Esophagus muscularis mucosa (tissue), 4 donors: Measurements from ENCODE around the gene EMID1. TPM values are rescaled to one million over a fixed set of nuclear protein-coding genes. Genes with fewer than 3 reads are reported as not detected.

ENCODE experiments used
- DNase-seq: peaks from one replicate; pipeline ENCODE4 v3.0.0-alpha.2; 2017; ENCODE audit errors: extremely low spot score
- H3K27ac ChIP-seq, 4 donors: fragments of 200-600 bp; sonication (generic); replicated peaks in 1 of 4; 1 replicate in 3 of 4; 2 replicates in 1 of 4; pipeline ENCODE4 v1.5.1; 2016 to 2019; ENCODE audit warnings: mild to moderate bottlenecking in 1 of 4
- H3K27me3 ChIP-seq, 4 donors: fragments of 200-600 bp; sonication (generic); one replicate each; pipeline versions ENCODE4 v1.5.1 to v1.6.0; 2016 to 2019
- H3K36me3 ChIP-seq, 4 donors: fragments of 200-600 bp; sonication (generic); one replicate each; pipeline ENCODE4 v1.5.1; 2016 to 2019
- H3K4me1 ChIP-seq, 4 donors: fragments of 200-600 bp; sonication (generic); one replicate each; pipeline ENCODE4 v1.5.1; 2016 to 2019
- H3K4me3 ChIP-seq, 4 donors: fragments of 200-600 bp; sonication (generic); 1 replicate in 2 of 4; 2 replicates in 2 of 4; pipeline ENCODE4 v1.5.1; 2016 to 2019; ENCODE audit warnings: mild to moderate bottlenecking in 4 of 4, moderate library complexity in 1 of 4
- H3K9me3 ChIP-seq, 4 donors: fragments of 200-600 bp; sonication (generic); 1 replicate in 3 of 4; 2 replicates in 1 of 4; pipeline ENCODE4 v1.5.1; 2016 to 2019
- EP300 ChIP-seq: sonication (generic); formaldehyde crosslinking; IDR thresholded peaks from one replicate; pipeline ENCODE4 v1.6.1; 2017; ENCODE audit warnings: antibody characterized with exemption
- POLR2A ChIP-seq: fragments of 450-650 bp; IDR thresholded peaks from one replicate; pipeline ENCODE4 v1.6.1; 2017; ENCODE audit warnings: antibody characterized with exemption, moderate library complexity, mild to moderate bottlenecking, low read depth
- POLR2AphosphoS5 ChIP-seq, 2 donors: sonication (generic); formaldehyde crosslinking; IDR thresholded peaks; one replicate each; pipeline ENCODE4 v1.6.1; 2017; ENCODE audit warnings: antibody characterized with exemption in 2 of 2
- WGBS: methylation state at CpG from one replicate; pipeline ENCODE4 v1.1.5; 2018; 5-methylcytosine and 5-hydroxymethylcytosine counted together
- intact Hi-C: fragments of 100-400 bp; cut with DNase I; formaldehyde crosslinking; loops from one replicate; pipeline ENCODE4 v1.15.1; 2023
- total RNA-seq, 4 donors: library from RNA; depleted of rRNA; stranded (reverse); fragments of >200 nt; gene quantifications; one replicate each; pipeline versions ENCODE4 v1.1.0 to v1.2.1, GENCODE V29; 2016
- TF ChIP-seq, protein P1 (sequence below), 3 experiments: fragments of 200-600 bp in 2 of 3; fragments of 450-650 bp in 1 of 3; sonication (generic) in 2 of 3; IDR thresholded peaks; one replicate each; pipeline ENCODE4 v1.5.1; 2017 to 2019; ENCODE audit warnings: antibody characterized with exemption in 3 of 3, mild to moderate bottlenecking in 2 of 3, moderate library complexity in 1 of 3

Gene EMID1
- total RNA-seq, 4 donors from 2014 or later = 0.65 to 4.0 (median 0.93) TPM

GRCh38 chr22:29265929-29266328 is 60.2 kb downstream of the EMID1 start:
- TF ChIP-seq, protein P1, sequence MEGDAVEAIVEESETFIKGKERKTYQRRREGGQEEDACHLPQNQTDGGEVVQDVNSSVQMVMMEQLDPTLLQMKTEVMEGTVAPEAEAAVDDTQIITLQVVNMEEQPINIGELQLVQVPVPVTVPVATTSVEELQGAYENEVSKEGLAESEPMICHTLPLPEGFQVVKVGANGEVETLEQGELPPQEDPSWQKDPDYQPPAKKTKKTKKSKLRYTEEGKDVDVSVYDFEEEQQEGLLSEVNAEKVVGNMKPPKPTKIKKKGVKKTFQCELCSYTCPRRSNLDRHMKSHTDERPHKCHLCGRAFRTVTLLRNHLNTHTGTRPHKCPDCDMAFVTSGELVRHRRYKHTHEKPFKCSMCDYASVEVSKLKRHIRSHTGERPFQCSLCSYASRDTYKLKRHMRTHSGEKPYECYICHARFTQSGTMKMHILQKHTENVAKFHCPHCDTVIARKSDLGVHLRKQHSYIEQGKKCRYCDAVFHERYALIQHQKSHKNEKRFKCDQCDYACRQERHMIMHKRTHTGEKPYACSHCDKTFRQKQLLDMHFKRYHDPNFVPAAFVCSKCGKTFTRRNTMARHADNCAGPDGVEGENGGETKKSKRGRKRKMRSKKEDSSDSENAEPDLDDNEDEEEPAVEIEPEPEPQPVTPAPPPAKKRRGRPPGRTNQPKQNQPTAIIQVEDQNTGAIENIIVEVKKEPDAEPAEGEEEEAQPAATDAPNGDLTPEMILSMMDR (IDR thresholded peaks at IDR 0.05) = no peak
- TF ChIP-seq POLR2AphosphoS5 (IDR thresholded peaks at IDR 0.05) = no peak
- Histone ChIP-seq H3K4me3 (no peak overlapping the region), H3K27ac (peak overlapping the region in 2 of 4 donors; percentile 25 to 100), H3K27me3 (no peaks in the 10 kb centered on the region), H3K36me3 (peaks cover 7 to 31% (median 29%) of the 10 kb centered on the region in 4 donors), H3K4me1 (peaks cover 26 to 40% (median 37%) of the 10 kb centered on the region in 4 donors), H3K9me3 (no peaks in the 10 kb centered on the region)
- intact Hi-C loops = no loop called here
- WGBS = 63% methylated on average over 4 of the region's 4 CpGs
- no peak for DNase-seq

DNA sequence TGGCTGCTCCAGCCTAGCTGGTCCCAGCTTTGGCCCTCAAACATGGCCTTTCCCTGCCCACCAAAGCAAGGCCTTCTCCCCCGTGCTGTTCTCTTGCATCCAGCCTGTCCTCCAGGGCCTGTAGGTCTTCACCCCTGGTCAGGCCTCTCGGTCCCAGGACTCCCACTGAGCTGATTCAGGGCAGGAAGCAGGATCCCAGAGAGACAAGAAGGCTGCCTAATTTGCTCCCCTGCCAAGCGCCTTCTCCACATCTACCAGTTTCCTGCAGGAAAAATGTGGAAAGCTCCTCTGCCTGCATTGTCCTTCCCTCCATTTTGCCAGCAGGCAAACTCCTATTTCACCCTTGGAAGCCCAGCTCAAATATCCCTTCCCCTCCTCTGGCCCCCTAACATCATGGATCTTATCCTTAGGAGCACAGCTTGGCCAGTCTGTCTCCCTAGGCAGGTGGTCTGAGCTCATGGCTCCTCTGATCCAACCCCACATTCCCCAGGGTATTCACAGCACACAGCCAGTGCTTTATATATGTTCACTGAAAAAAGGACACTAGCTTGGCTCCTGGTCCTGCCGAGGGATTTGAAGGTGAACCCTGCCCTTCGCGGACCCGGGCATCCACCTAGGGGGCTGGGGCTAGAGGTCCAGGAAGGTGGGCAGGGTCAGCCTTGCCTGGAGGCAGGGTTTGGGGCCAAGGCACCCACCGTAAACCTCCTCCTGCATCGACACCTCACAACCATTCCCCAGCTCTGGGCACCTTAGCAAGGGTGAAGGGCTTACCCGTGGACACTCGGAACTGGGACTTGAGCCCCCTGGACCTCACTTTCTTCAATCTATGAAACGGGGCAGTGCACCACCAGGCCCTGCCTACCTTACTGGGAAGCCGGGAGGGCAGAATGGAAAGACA is 61.1 kb downstream of the EMID1 start:
- intact Hi-C loops = no loop called here

DNA sequence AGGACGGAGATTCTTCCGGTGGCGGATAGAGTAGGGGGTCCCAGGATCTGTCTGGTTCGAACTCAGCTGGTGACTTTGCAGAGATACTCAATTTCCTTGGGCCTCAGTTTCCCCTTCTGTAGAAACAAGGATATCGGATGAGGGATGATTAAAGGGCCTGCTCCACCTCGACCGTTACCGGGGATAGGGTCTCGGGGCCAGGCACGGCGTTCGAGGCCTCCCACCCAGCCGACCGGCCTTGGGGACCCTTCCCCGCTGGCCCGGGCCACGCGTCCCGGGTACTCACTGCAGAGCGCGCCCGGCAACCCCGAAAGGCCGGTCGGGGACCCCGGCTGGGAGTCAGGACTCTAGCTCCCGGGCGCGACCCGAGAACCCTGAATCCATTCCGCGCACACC is 61.8 kb downstream of the EMID1 start:
- Histone ChIP-seq H3K27ac (peak overlapping the region; percentile 96 to 100 (median 98)), H3K36me3 (peaks cover 7 to 35% (median 32%) of the 10 kb centered on the region in 4 donors), H3K9me3 (no peaks in the 10 kb centered on the region), H3K4me3 (peak overlapping the region; percentile 73 to 99 (median 90)), H3K4me1 (peaks cover 41 to 55% (median 52%) of the 10 kb centered on the region in 4 donors), H3K27me3 (no peaks in the 10 kb centered on the region)
- intact Hi-C loops = no loop called here
- DNase-seq = no peak
- peak; percentile 26 for TF ChIP-seq POLR2A
- no peak for TF ChIP-seq POLR2AphosphoS5 (IDR thresholded peaks at IDR 0.05)
- WGBS = 0% methylated on average over 13 of the region's 32 CpGs

More for the DNA sequence above, 61.1 kb downstream of the EMID1 start:
- WGBS = 19% methylated on average over 9 of the region's 13 CpGs
- H3K4me3 ChIP-seq = peak overlapping the region; percentile 73 to 99 (median 90)
- peaks cover 7 to 31% (median 28%) of the 10 kb centered on the region in 4 donors for H3K36me3 ChIP-seq
- peaks cover 35 to 49% (median 45%) of the 10 kb centered on the region in 4 donors for H3K4me1 ChIP-seq
- no peaks in the 10 kb centered on the region for H3K27me3 ChIP-seq
- TF ChIP-seq POLR2A (no peak), EP300 (no peak), POLR2AphosphoS5 (IDR thresholded peaks at IDR 0.05) (no peak)
- TF ChIP-seq, protein P1 (IDR thresholded peaks at IDR 0.05) = no peak
- no peak for DNase-seq
- H3K27ac ChIP-seq = peak overlapping the region; percentile 96 to 100 (median 98)
- no peaks in the 10 kb centered on the region for H3K9me3 ChIP-seq

DNA sequence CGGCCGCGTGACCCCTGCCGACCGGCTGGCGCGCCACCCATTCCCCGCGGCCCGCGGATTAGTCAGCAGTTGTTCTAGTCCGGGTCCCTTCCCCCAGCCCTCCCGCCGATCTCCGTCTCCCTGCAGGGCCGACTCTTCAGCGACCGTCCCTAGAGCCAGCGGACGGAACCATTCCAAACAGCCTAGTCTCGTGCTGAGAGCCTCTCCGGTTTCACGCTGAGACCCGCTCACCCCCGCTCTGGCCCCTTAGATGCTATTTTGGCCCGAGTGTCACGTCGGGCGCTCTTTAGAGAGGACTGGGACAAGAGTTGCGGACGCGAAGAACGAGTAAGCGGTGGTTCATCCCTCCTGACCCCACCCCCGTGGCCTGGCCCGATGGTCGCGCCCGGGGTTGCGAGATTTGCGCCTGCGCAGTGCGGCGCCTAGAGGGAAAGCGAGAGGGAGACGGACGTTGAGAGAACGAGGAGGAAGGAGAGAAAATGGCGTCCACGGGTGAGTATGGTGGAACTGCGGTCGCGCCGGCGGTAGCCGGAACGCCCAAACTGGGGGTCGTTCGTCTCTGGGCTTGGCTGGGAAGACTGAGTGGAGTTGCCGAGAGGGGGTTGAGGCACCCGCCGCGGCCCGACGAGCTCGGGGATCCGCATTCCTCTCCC is 62.3 kb downstream of the EMID1 start, which contains the start of the genes EWSR1 and RHBDD3:
EWSR1 (plus strand) TSS at position 411 of the 653 bp plus-strand sequence; CDS start at position 480, 69 bp downstream.
RHBDD3 (minus strand) TSS at position 124 of the 653 bp plus-strand sequence. CDS start 2,355 bp downstream, outside the sequence.
- Histone ChIP-seq H3K27me3 (no peaks in the 10 kb centered on the region), H3K36me3 (peaks cover 10 to 41% (median 37%) of the 10 kb centered on the region in 4 donors), H3K4me3 (peak within 1 kb of the TSS; percentile 73 to 99 (median 90)), H3K27ac (peak within 1 kb of the TSS; percentile 96 to 100 (median 98)), H3K4me1 (peaks cover 47 to 60% (median 57%) of the 10 kb centered on the region in 4 donors), H3K9me3 (no peaks in the 10 kb centered on the region)
- TF ChIP-seq, protein P1 (IDR thresholded peaks at IDR 0.05) = peak in 1 of 3 experiments; percentile 17
- TF ChIP-seq POLR2A (peak; percentile 74), EP300 (no peak), POLR2AphosphoS5 (IDR thresholded peaks at IDR 0.05) (peak; percentile 94 to 96)
- DNase-seq = peak; percentile 98
- intact Hi-C loops = loop anchor here (2.0 kb wide), 1 partner anchor 39 kb away; the partner anchor contains the start of gene GAS2L1
- 0% methylated on average over 50 of the region's 67 CpGs for WGBS
